ENCODE results near the gene STAT5B.

STAT5B gene

DNA sequence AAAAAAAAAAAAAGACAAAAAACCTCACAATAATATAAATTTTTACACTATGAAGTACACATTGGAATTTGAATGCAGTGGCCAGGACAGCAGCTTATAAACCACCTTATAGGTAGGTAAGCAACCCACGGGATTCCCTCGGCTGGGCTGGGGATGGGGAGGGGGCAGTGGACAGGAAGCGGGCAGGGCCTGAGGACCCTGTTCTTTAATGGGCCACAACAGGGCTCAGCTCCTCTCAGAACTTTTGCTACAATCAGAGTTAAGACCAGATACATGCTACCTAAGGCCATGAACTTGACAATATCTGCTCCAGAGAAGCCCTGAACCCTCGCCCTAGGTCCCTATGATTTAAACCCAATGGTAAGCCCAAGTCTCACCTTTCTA lies 37.2 kb upstream of the STAT5B start:
- Histone ChIP-seq H3K4me3 (ENCODE audit: extremely low read depth, insufficient read depth, low read length, poor library complexity, severe bottlenecking) (no peak overlapping the region), H3K4me1 (ENCODE audit: control insufficient read depth, insufficient read depth, low read length, poor library complexity, severe bottlenecking) (peaks cover 37% of the 10 kb centered on the region), H3K27ac (ENCODE audit: low read depth, low read length, severe bottlenecking) (no peak overlapping the region), H3K36me3 (ENCODE audit: control insufficient read depth, insufficient read depth, low read length) (peaks cover 39% of the 10 kb centered on the region), H3K9me3 (ENCODE audit: control insufficient read depth, low read length) (no peaks in the 10 kb centered on the region)
- WGBS, 2 experiments (ENCODE audit: insufficient coverage in 2 of 2): 100% methylated on average over 2 to 3 of the region's 4 CpGs

GRCh38 chr17:42312285-42313130 lies 36.3 kb upstream of the STAT5B start:
- Histone ChIP-seq H3K27ac (ENCODE audit: low read depth, low read length, severe bottlenecking) (peak overlapping the region; percentile 50), H3K4me1 (ENCODE audit: control insufficient read depth, insufficient read depth, low read length, poor library complexity, severe bottlenecking) (peaks cover 37% of the 10 kb centered on the region), H3K36me3 (ENCODE audit: control insufficient read depth, insufficient read depth, low read length) (peaks cover 30% of the 10 kb centered on the region), H3K9me3 (ENCODE audit: control insufficient read depth, low read length) (no peaks in the 10 kb centered on the region), H3K4me3 (ENCODE audit: extremely low read depth, insufficient read depth, low read length, poor library complexity, severe bottlenecking) (no peak overlapping the region)
- 21 to 23% methylated on average over 22 to 33 of the region's 54 CpGs for WGBS, 2 experiments (ENCODE audit: insufficient coverage in 2 of 2)

DNA sequence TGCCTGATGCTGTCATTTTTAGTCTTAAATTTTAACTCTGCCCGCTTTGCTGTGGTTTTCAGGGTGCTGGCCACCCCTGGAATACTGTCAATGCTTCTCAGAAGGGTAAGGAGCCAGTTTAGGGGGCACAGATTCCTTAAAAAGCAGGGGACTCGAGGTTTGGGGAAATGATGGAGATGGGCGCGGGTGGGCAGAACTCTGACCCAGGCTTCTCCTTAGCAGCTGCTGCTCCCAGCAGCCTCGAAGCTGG lies 35.8 kb upstream of the STAT5B start:
- Histone ChIP-seq H3K4me1 (ENCODE audit: control insufficient read depth, insufficient read depth, low read length, poor library complexity, severe bottlenecking) (peaks cover 37% of the 10 kb centered on the region), H3K9me3 (ENCODE audit: control insufficient read depth, low read length) (no peaks in the 10 kb centered on the region), H3K27ac (ENCODE audit: low read depth, low read length, severe bottlenecking) (peak overlapping the region; percentile 50), H3K36me3 (ENCODE audit: control insufficient read depth, insufficient read depth, low read length) (peaks cover 25% of the 10 kb centered on the region), H3K4me3 (ENCODE audit: extremely low read depth, insufficient read depth, low read length, poor library complexity, severe bottlenecking) (no peak overlapping the region)
- 50% methylated on average over 4 to 5 of the region's 5 CpGs for WGBS, 2 experiments (ENCODE audit: insufficient coverage in 2 of 2)

- Histone ChIP-seq H3K9me3 (ENCODE audit: control insufficient read depth, low read length) (no peaks in the 10 kb centered on the region), H3K4me1 (ENCODE audit: control insufficient read depth, insufficient read depth, low read length, poor library complexity, severe bottlenecking) (peaks cover 37% of the 10 kb centered on the region), H3K4me3 (ENCODE audit: extremely low read depth, insufficient read depth, low read length, poor library complexity, severe bottlenecking) (no peak overlapping the region), H3K36me3 (ENCODE audit: control insufficient read depth, insufficient read depth, low read length) (peaks cover 20% of the 10 kb centered on the region), H3K27ac (ENCODE audit: low read depth, low read length, severe bottlenecking) (peak overlapping the region; percentile 50)
- 83 to 84% methylated on average over 16 to 17 of the region's 19 CpGs for WGBS, 2 experiments (ENCODE audit: insufficient coverage in 2 of 2)
These were observed 35.2 kb upstream of the STAT5B start for GRCh38 chr17:42311240-42312034.

GRCh38 chr17:42310787-42311215 lies 34.6 kb upstream of the STAT5B start:
- 88 to 91% methylated on average over 8 to 9 of the region's 9 CpGs for WGBS, 2 experiments (ENCODE audit: insufficient coverage in 2 of 2)
- Histone ChIP-seq H3K36me3 (ENCODE audit: control insufficient read depth, insufficient read depth, low read length) (peaks cover 13% of the 10 kb centered on the region), H3K9me3 (ENCODE audit: control insufficient read depth, low read length) (no peaks in the 10 kb centered on the region), H3K27ac (ENCODE audit: low read depth, low read length, severe bottlenecking) (peak overlapping the region; percentile 50), H3K4me3 (ENCODE audit: extremely low read depth, insufficient read depth, low read length, poor library complexity, severe bottlenecking) (no peak overlapping the region), H3K4me1 (ENCODE audit: control insufficient read depth, insufficient read depth, low read length, poor library complexity, severe bottlenecking) (peaks cover 38% of the 10 kb centered on the region)

- Histone ChIP-seq H3K27ac (ENCODE audit: low read depth, low read length, severe bottlenecking) (no peak overlapping the region), H3K36me3 (ENCODE audit: control insufficient read depth, insufficient read depth, low read length) (peaks cover 7% of the 10 kb centered on the region), H3K4me1 (ENCODE audit: control insufficient read depth, insufficient read depth, low read length, poor library complexity, severe bottlenecking) (peaks cover 40% of the 10 kb centered on the region), H3K9me3 (ENCODE audit: control insufficient read depth, low read length) (no peaks in the 10 kb centered on the region), H3K4me3 (ENCODE audit: extremely low read depth, insufficient read depth, low read length, poor library complexity, severe bottlenecking) (no peak overlapping the region)
- 87 to 88% methylated on average over 15 to 16 of the region's 19 CpGs for WGBS, 2 experiments (ENCODE audit: insufficient coverage in 2 of 2)
These were observed 34.0 kb upstream of the STAT5B start for GRCh38 chr17:42309986-42310786.

- 90 to 97% methylated on average over 7 to 8 of the region's 9 CpGs for whole genome bisulfite sequencing, 2 experiments (ENCODE audit: insufficient coverage in 2 of 2)
- Histone ChIP-seq H3K36me3 (ENCODE audit: control insufficient read depth, insufficient read depth, low read length) (no peaks in the 10 kb centered on the region), H3K27ac (ENCODE audit: low read depth, low read length, severe bottlenecking) (no peak overlapping the region), H3K4me3 (ENCODE audit: extremely low read depth, insufficient read depth, low read length, poor library complexity, severe bottlenecking) (no peak overlapping the region), H3K9me3 (ENCODE audit: control insufficient read depth, low read length) (no peaks in the 10 kb centered on the region), H3K4me1 (ENCODE audit: control insufficient read depth, insufficient read depth, low read length, poor library complexity, severe bottlenecking) (peaks cover 34% of the 10 kb centered on the region)
These were observed 33.0 kb upstream of the STAT5B start for GRCh38 chr17:42309142-42309541.

DNA sequence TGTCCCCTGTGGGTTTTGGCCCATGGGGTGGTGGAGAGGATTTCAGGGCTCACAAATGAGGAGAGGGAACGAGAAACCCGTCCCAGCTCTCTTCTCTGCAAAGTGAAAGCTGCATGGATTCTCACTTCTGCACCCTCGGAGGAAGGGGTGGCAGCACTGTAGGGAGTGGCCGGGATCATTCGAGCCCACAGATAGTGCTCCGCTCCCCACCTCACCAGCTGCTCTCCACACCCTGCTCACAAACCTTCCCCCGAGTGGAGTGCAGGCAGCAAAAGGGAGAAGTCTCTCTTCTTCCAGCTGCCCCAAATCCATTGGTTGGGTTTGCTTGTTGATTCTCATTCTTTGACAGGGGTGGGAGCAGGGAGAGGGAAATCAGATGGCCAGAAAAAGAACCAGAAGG lies 32.3 kb upstream of the STAT5B start:
- 92 to 100% methylated on average over 1 to 6 of the region's 7 CpGs for WGBS, 2 experiments (ENCODE audit: insufficient coverage in 2 of 2)
- no peak overlapping the region for H3K4me3 ChIP-seq (ENCODE audit: extremely low read depth, insufficient read depth, low read length, poor library complexity, severe bottlenecking)
- peaks cover 27% of the 10 kb centered on the region for H3K4me1 ChIP-seq (ENCODE audit: control insufficient read depth, insufficient read depth, low read length, poor library complexity, severe bottlenecking)
- H3K9me3 ChIP-seq (ENCODE audit: control insufficient read depth, low read length): no peaks in the 10 kb centered on the region
- no peak overlapping the region for H3K27ac ChIP-seq (ENCODE audit: low read depth, low read length, severe bottlenecking)
- H3K36me3 ChIP-seq (ENCODE audit: control insufficient read depth, insufficient read depth, low read length): no peaks in the 10 kb centered on the region

DNA sequence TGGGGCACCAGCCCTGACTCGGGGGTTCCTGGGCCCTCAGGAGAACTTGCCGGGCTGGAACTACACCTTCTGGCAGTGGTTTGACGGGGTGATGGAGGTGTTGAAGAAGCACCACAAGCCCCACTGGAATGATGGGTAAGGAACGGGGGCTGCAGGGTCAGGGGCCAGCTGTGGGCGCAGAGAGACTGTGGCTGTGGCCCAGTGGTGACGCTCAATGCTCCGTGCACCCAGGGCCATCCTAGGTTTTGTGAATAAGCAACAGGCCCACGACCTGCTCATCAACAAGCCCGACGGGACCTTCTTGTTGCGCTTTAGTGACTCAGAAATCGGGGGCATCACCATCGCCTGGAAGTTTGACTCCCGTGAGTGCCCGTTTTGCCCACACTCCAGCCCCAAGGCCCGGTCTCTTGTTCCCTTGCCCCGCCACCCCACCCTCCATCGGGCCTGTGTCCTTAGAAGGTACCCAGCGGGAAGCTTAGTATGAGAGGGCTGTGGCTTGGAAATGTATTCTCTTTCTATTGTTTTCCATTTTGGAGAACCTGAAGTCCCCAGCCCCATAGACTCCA lies 31.3 kb upstream of the STAT5B start:
- Histone ChIP-seq H3K9me3 (ENCODE audit: control insufficient read depth, low read length) (no peaks in the 10 kb centered on the region), H3K27ac (ENCODE audit: low read depth, low read length, severe bottlenecking) (no peak overlapping the region), H3K4me3 (ENCODE audit: extremely low read depth, insufficient read depth, low read length, poor library complexity, severe bottlenecking) (no peak overlapping the region), H3K36me3 (ENCODE audit: control insufficient read depth, insufficient read depth, low read length) (no peaks in the 10 kb centered on the region), H3K4me1 (ENCODE audit: control insufficient read depth, insufficient read depth, low read length, poor library complexity, severe bottlenecking) (peaks cover 22% of the 10 kb centered on the region)
- WGBS, 2 experiments (ENCODE audit: insufficient coverage in 2 of 2): 96 to 98% methylated on average over 13 to 16 of the region's 19 CpGs

- 90 to 96% methylated on average over 2 to 3 of the region's 5 CpGs for WGBS, 2 experiments (ENCODE audit: insufficient coverage in 2 of 2)
- no peaks in the 10 kb centered on the region for H3K36me3 ChIP-seq (ENCODE audit: control insufficient read depth, insufficient read depth, low read length)
- H3K27ac ChIP-seq (ENCODE audit: low read depth, low read length, severe bottlenecking): no peak overlapping the region
- H3K4me3 ChIP-seq (ENCODE audit: extremely low read depth, insufficient read depth, low read length, poor library complexity, severe bottlenecking): no peak overlapping the region
- H3K9me3 ChIP-seq (ENCODE audit: control insufficient read depth, low read length): no peaks in the 10 kb centered on the region
- peaks cover 10% of the 10 kb centered on the region for H3K4me1 ChIP-seq (ENCODE audit: control insufficient read depth, insufficient read depth, low read length, poor library complexity, severe bottlenecking)
These were observed 30.1 kb upstream of the STAT5B start for GRCh38 chr17:42306385-42306667.

Measured in mesodermal cell (in vitro differentiated cells).